ENCODE data around the gene PROK2. TPM values are rescaled to one million over a fixed set of nuclear protein-coding genes. Genes with fewer than 3 reads are reported as not detected.

Gene PROK2
- total and polyA plus RNA-seq, 4 donors, result 0.24 to 0.84 (median 0.41) TPM

DNA sequence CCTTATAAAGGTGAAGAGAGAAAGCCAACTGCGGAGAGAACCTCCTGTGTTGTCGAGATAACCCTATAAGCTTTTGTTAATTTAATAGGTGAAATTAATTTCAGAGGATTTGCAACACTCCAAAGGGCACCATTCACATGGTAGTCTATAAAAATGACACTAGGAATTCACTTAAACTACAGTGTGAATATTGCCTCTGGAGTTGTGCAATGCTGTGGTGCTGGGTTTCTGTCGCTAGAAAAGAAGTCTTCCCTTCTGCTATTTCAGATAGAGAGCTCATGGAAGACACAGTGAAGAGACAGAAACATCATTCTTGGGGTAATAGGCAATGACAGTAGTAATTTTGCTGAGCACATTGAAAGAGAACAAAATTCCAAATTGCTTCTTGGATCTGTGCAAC is 28.8 kb upstream of the PROK2 start:
- no peak for DNase-seq (ENCODE audit: low spot score)
- 84% methylated on average over 3 of the region's 3 CpGs for whole genome bisulfite sequencing
- Histone ChIP-seq H3K27me3 (ENCODE audit: control insufficient read depth in 4 of 4, insufficient read depth in 4 of 4, low read length in 3 of 4) (no peaks in the 10 kb centered on the region), H3K9me3 (ENCODE audit: control insufficient read depth in 4 of 4, low read length in 3 of 4) (no peaks in the 10 kb centered on the region), H3K4me1 (ENCODE audit: control insufficient read depth in 4 of 4, insufficient read depth in 4 of 4, low read length in 3 of 4) (no peaks in the 10 kb centered on the region), H3K36me3 (ENCODE audit: control insufficient read depth in 4 of 4, insufficient read depth in 3 of 4, low read depth in 1 of 4, low read length in 3 of 4) (no peaks in the 10 kb centered on the region), H3K9ac (ENCODE audit: low read depth in 1 of 2, low read length in 2 of 2) (no peak overlapping the region), H3K4me3 (ENCODE audit: low read depth in 1 of 3, low read length in 3 of 3) (no peak overlapping the region), H3K27ac (ENCODE audit: low read depth in 1 of 2, low read length in 2 of 2) (no peak overlapping the region)
- TF ChIP-seq, protein P1, sequence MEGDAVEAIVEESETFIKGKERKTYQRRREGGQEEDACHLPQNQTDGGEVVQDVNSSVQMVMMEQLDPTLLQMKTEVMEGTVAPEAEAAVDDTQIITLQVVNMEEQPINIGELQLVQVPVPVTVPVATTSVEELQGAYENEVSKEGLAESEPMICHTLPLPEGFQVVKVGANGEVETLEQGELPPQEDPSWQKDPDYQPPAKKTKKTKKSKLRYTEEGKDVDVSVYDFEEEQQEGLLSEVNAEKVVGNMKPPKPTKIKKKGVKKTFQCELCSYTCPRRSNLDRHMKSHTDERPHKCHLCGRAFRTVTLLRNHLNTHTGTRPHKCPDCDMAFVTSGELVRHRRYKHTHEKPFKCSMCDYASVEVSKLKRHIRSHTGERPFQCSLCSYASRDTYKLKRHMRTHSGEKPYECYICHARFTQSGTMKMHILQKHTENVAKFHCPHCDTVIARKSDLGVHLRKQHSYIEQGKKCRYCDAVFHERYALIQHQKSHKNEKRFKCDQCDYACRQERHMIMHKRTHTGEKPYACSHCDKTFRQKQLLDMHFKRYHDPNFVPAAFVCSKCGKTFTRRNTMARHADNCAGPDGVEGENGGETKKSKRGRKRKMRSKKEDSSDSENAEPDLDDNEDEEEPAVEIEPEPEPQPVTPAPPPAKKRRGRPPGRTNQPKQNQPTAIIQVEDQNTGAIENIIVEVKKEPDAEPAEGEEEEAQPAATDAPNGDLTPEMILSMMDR (IDR thresholded peaks at IDR 0.05; ENCODE audit: low read depth, low read length, missing input control), result no peak
- TF ChIP-seq HNF4G (IDR thresholded peaks at IDR 0.05), result no peak
- no peak for TF ChIP-seq EGR1 (IDR thresholded peaks at IDR 0.05; ENCODE audit: low read depth in 2 of 2)

DNA sequence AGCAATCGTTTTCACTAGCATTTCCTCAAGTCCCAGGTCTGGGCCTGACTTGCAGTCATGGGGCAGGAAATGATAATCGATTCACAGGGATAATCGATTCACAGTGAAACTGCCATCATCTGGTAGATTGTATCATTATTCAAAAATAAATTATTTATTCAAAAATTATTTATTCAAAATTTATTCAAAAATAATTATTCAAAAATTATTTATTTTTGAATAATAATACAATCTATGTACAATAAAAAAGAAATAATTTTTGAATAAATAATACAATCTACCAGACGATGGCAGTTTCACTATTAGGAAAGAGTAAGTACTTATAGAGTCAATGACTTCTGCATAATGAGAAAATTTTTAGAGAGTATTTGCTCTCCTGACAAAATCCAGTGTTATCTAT is 28.1 kb upstream of the PROK2 start:
- Histone ChIP-seq H3K4me1 (ENCODE audit: control insufficient read depth in 4 of 4, insufficient read depth in 4 of 4, low read length in 3 of 4) (no peaks in the 10 kb centered on the region), H3K9ac (ENCODE audit: low read depth in 1 of 2, low read length in 2 of 2) (no peak overlapping the region), H3K9me3 (ENCODE audit: control insufficient read depth in 4 of 4, low read length in 3 of 4) (no peaks in the 10 kb centered on the region), H3K36me3 (ENCODE audit: control insufficient read depth in 4 of 4, insufficient read depth in 3 of 4, low read depth in 1 of 4, low read length in 3 of 4) (no peaks in the 10 kb centered on the region), H3K27me3 (ENCODE audit: control insufficient read depth in 4 of 4, insufficient read depth in 4 of 4, low read length in 3 of 4) (no peaks in the 10 kb centered on the region), H3K4me3 (ENCODE audit: low read depth in 1 of 3, low read length in 3 of 3) (no peak overlapping the region), H3K27ac (ENCODE audit: low read depth in 1 of 2, low read length in 2 of 2) (no peak overlapping the region)
- DNase-seq (ENCODE audit: low spot score), result no peak
- 82% methylated on average over 4 of the region's 4 CpGs for WGBS
- TF ChIP-seq HNF4A (conservative IDR thresholded peaks at IDR 0.05) (no peak), RAD21 (IDR thresholded peaks at IDR 0.05) (no peak), HNF4G (IDR thresholded peaks at IDR 0.05) (no peak), FOXA2 (IDR thresholded peaks at IDR 0.05) (no peak)
- TF ChIP-seq, protein P1 (IDR thresholded peaks at IDR 0.05; ENCODE audit: low read depth, low read length, missing input control), result no peak

- 83% methylated on average over 3 of the region's 3 CpGs for WGBS
- TF ChIP-seq EGR1 (IDR thresholded peaks at IDR 0.05; ENCODE audit: low read depth in 2 of 2) (no peak), HNF4G (IDR thresholded peaks at IDR 0.05) (no peak), JUND (IDR thresholded peaks at IDR 0.05) (no peak), GABPA (IDR thresholded peaks at IDR 0.05 in 1 of 2, conservative IDR thresholded peaks at IDR 0.05 in 1 of 2) (no peak), FOXA2 (IDR thresholded peaks at IDR 0.05) (no peak), RAD21 (IDR thresholded peaks at IDR 0.05) (no peak), YY1 (IDR thresholded peaks at IDR 0.05) (no peak), NR2F2 (IDR thresholded peaks at IDR 0.05) (no peak), MAX (IDR thresholded peaks at IDR 0.05) (no peak), SP1 (IDR thresholded peaks at IDR 0.05) (no peak), TAF1 (conservative IDR thresholded peaks at IDR 0.05) (no peak), FOXA1 (IDR thresholded peaks at IDR 0.05) (no peak), HNF4A (conservative IDR thresholded peaks at IDR 0.05) (no peak), REST (IDR thresholded peaks at IDR 0.05) (no peak), RXRA (IDR thresholded peaks at IDR 0.05) (no peak)
- TF ChIP-seq, protein P2, sequence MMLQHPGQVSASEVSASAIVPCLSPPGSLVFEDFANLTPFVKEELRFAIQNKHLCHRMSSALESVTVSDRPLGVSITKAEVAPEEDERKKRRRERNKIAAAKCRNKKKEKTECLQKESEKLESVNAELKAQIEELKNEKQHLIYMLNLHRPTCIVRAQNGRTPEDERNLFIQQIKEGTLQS (IDR thresholded peaks at IDR 0.05), result no peak
- TF ChIP-seq, protein P1 (IDR thresholded peaks at IDR 0.05; ENCODE audit: low read depth, low read length, missing input control), result no peak
- H3K27ac ChIP-seq (ENCODE audit: low read depth in 1 of 2, low read length in 2 of 2), result no peak overlapping the region
These were observed 25.1 kb upstream of the PROK2 start for GRCh38 chr3:71810056-71810455.

More at GRCh38 chr3:71810056-71810455, 25.1 kb upstream of the PROK2 start:
- Histone ChIP-seq H3K36me3 (ENCODE audit: control insufficient read depth in 4 of 4, insufficient read depth in 3 of 4, low read depth in 1 of 4, low read length in 3 of 4) (no peaks in the 10 kb centered on the region), H3K4me1 (ENCODE audit: control insufficient read depth in 4 of 4, insufficient read depth in 4 of 4, low read length in 3 of 4) (no peaks in the 10 kb centered on the region), H3K4me3 (ENCODE audit: low read depth in 1 of 3, low read length in 3 of 3) (no peak overlapping the region), H3K9ac (ENCODE audit: low read depth in 1 of 2, low read length in 2 of 2) (no peak overlapping the region), H3K27me3 (ENCODE audit: control insufficient read depth in 4 of 4, insufficient read depth in 4 of 4, low read length in 3 of 4) (no peaks in the 10 kb centered on the region), H3K9me3 (ENCODE audit: control insufficient read depth in 4 of 4, low read length in 3 of 4) (no peaks in the 10 kb centered on the region)
- no peak for DNase-seq (ENCODE audit: low spot score)
